GM18499 (cell line): ENCODE results near the gene CDYL.

ENCODE experiments used
- ATAC-seq: cut with Tn5 transposase; IDR thresholded peaks from one replicate; pipeline ENCODE4 v1.9.1; 2021; ENCODE audit warnings: moderate number of reproducible peaks; ENCODE audit not compliant: insufficient read depth, unreplicated experiment

Gene CDYL

GRCh38 chr6:4776131-4776492 is at the start of gene CDYL:
Gene CDYL (plus strand): TSS chr6:4776404. CDS start chr6:4776784, 380 bp downstream.
- ATAC-seq: no peak

DNA sequence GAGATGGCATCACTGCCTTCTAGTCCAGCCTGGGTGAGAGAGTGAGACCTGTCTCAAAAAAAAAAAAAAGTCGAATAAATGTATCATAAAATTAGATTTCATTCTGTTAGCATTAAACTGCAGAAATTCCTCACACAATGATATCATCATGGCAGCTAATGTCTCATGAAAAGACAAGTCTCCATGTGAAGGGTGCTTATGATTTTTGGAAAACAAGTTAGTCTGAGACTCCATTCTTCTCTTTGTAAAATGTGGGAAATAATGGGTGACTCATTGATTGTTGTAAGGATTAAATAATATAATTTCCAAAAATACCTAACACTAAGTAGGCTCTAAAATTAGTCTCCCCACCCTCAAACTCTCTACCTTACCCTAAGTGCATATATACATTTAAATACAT is 49.6 kb upstream of the CDYL start:
- no peak for ATAC-seq

DNA sequence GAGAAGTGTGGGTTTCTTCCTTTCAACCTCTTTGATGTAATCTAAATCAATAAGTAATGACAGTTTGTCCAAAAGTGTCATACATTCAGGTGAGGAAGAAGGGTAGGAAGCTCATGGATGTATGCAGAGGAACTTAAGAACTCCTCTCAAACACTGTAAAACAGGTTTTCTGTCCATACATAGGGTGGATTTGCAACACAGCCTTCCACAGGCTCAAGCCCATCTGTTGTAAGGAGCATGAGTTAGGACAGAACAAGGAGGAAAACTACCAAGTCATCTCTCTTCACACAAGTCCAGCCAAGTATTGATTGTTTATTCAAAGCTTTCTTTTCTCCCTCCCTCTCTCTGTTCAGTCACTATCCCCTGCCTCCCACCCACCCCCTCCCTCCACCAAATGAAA is 49.0 kb upstream of the CDYL start:
- ATAC-seq: no peak

GRCh38 chr6:4727671-4728435 is 48.4 kb upstream of the CDYL start:
- no peak for ATAC-seq

- no peak for ATAC-seq
These were observed 47.8 kb upstream of the CDYL start for GRCh38 chr6:4728436-4728769.

DNA sequence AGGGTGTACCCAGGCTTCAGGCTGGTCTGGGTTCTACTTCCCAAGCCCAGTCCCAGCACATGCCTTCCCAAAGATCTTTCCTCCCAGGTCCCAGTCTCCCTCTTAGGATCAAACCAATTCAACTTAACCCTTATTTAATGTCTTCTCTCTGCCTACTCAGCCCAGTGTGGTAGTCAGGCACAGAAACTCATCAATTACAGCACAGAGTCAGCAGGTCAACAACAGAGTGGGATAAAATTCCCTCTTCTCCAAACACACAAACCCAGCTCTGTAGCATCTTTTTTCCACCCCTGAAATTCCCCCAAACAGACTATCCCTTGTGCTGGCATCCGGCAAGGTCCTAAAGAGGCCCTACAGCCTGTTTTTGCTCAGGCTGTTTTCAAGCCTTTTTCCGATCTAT is 47.3 kb upstream of the CDYL start:
- no peak for ATAC-seq

- no peak for ATAC-seq
These were observed 44.2 kb upstream of the CDYL start for GRCh38 chr6:4731996-4732395.

DNA sequence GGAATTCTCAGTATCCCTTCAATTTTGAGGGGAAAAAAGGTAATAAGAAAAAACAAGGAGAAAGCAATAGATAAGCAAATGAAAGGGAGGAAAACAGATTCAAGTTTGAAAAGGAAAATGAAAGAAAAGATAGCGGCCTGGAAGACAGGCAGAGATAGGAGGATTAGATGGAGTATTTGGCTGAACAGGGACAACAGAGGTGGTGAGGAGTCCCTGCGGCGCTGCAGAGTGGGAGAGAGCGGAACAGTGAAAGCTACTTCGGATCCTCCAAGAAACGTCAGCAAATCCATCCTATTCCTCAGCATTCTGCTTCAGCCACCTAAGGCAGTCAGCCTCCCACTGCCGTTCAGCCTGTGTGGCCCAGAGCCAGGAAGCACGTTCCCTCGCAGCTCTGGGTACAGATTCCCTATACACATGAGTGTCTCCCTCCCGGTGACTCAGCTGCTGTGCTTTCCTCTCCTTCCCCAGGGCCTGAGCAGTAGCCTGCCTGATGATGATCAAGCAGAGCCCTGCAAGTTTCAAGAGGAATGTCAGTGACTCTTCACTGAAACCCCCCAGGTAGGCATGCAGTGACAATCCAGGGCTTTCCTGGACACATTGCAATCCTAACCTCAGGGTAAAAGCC is 43.4 kb upstream of the CDYL start:
- no peak for ATAC-seq

- no peak for ATAC-seq
These were observed 39.8 kb upstream of the CDYL start for GRCh38 chr6:4736371-4736873.

- ATAC-seq: no peak
These were observed 36.2 kb upstream of the CDYL start for GRCh38 chr6:4740032-4740431.

- ATAC-seq: no peak
These were observed 33.1 kb upstream of the CDYL start for GRCh38 chr6:4743062-4743461.

- ATAC-seq: no peak
These were observed 32.3 kb upstream of the CDYL start for GRCh38 chr6:4743926-4744325.

DNA sequence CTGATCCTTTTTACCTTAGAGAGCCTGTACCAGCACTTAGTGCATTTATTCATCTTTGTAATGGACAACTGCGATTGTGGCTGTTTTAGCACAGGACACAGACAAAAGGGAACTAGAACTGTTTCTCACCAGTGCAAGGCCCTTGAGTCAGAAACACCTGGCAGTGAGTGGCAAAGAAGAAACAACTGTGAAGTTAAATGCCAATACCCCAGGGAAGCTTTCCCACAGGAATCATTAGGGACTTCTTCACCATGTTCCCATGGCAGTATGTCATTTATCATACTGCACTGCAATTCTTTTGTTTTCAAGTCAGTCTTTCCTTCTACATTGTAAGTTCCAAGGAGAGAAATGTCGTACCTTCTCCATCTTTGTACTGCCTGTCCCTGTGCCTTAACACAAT is 28.6 kb upstream of the CDYL start:
- no peak for ATAC-seq

- no peak for ATAC-seq
These were observed 24.3 kb upstream of the CDYL start for GRCh38 chr6:4751823-4752464.

DNA sequence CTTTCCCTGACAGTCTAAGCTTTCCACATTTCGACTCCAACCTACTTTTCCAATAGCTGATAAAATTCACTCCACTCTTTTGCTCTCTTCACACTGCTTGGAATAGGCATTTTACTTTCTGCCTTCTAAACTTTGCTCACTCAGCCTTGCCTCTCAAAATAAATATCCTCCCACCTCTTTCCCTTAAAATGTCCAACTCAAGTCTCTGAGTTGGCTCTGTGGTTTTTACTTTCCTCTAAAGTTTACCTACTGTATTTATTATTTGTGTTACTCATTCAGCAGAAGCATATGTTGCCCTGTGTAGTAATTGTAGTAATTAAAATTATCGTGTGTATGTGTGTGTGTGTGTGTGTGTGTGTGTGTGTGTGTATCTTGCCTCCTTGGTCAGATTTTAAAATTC is 20.0 kb upstream of the CDYL start:
- ATAC-seq: no peak

DNA sequence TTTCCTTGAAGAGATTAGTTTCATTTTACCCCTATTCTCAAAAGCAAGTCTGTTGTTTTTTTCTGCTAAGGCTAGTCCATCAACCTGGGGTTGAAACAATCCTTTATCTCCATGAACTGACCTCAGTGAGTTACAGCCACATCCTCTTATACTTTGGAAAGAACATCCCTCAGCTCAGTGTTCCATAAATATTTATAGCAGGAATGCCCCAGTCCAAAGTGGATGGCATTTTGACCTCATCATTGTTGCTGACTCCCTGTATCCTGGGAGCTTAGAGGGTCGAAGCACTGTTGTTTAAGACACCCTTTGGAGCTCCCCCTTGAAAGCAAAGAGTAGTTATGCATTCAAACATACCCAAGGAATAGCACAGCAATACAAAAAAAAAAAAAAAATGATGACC is 16.2 kb upstream of the CDYL start:
- ATAC-seq: no peak

DNA sequence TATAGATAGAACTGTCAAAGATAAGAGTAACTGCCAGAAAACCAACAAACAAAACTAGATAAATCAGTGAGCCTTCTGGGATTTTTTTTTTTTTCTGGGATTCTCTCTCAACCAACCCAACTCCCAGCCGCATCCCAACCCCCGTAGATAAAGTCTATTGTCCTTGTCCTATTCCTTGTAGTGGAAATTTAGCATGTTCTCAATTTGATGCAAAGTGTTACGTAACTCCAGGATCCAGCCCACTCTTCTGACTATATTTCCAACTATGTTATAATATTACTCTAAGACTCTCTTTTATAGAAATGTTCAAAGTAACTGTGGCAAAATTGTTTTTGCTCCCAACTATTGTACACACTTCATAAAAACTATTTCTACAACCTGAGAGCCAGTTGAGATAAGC is 15.4 kb upstream of the CDYL start:
- ATAC-seq: no peak

DNA sequence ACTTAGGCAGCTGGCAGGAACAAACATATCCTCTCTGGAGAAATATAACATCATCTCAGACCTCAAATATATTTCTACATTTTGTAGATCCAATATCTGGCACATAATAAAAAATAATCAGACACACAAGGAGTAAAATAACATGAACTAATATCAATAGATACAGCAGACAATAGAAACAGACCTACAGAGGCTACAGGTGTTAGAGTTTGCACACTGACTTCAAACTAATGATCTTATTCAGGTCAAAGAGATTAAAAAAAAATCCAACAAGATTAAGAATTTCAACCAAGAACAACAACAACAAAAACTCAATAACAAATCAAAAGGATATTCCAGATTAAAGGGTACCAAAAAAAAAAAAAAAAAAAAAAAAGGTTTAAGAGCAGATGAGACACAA is 13.9 kb upstream of the CDYL start:
- ATAC-seq: no peak

DNA sequence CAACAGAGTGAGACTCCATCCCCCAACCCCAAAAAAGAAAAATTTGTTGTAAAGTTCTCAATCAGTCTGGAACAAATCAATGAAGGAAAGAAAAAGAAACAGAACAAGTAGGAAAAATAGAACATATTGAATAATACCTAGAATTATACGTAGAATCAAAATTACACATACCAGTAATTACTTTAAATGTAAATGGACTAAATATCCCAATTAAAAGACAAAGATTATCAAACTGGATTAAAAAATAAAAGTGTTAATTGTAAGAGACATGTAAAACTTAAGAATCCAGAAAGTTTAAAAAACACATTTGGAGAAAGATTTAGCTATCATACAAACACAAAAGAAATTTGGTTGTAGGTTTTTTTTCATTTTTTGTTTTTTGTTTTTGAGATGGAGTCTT is 12.3 kb upstream of the CDYL start:
- ATAC-seq: no peak

DNA sequence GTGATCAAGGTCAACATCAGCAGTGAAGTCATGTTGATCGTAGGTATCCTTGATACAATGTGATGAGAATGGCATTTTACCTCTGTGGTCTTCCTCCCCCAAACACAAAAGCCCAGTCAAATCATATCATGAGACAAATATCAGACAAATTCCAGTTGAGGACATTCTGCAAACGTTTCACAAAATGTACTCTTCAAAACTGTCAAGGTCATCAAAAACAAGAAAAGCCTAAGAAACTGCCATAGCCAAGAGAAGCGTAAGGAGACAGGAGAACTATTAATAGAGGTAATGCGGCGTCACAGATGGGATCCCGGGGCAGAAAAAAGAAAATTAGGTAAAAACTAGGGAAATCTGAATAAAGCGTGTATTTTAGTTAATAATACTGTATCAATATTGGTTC is 7.4 kb upstream of the CDYL start:
- ATAC-seq: no peak

- no peak for ATAC-seq
These were observed 3.5 kb upstream of the CDYL start for GRCh38 chr6:4772750-4773149.

GRCh38 chr6:4773181-4773580 is 3.0 kb upstream of the CDYL start:
- no peak for ATAC-seq
